ENCODE results near the gene CLBA1.

DNA sequence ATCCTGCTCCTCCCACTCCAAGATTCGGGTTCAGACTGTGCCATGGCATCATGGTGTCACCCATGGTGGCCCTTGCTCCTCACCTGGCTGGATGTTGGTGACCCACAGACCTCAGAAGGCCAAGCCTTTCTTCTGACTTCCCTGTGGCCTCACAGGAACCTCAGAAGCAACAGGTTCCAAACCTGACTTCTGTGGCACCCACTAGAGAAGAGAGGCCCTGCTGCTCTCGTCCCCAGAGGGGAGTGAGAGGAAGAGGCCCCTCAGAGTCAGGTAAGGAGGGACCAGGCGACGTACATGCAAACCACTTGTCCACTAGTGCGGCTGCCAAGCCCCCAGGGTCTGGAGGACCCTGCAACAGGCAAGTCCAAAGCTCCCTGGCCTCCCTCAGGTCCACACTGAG is 10.4 kb downstream of the CLBA1 start:
- TF ChIP-seq, protein P1, sequence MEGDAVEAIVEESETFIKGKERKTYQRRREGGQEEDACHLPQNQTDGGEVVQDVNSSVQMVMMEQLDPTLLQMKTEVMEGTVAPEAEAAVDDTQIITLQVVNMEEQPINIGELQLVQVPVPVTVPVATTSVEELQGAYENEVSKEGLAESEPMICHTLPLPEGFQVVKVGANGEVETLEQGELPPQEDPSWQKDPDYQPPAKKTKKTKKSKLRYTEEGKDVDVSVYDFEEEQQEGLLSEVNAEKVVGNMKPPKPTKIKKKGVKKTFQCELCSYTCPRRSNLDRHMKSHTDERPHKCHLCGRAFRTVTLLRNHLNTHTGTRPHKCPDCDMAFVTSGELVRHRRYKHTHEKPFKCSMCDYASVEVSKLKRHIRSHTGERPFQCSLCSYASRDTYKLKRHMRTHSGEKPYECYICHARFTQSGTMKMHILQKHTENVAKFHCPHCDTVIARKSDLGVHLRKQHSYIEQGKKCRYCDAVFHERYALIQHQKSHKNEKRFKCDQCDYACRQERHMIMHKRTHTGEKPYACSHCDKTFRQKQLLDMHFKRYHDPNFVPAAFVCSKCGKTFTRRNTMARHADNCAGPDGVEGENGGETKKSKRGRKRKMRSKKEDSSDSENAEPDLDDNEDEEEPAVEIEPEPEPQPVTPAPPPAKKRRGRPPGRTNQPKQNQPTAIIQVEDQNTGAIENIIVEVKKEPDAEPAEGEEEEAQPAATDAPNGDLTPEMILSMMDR (IDR thresholded peaks at IDR 0.05; ENCODE audit: low read depth, low read length), result no peak
- TF ChIP-seq EZH2phosphoT487 (IDR thresholded peaks at IDR 0.05; ENCODE audit: low read depth), result no peak
